HepG2 (cell line): Measurements from ENCODE around the gene FNDC3B. TPM values are rescaled to one million over a fixed set of nuclear protein-coding genes. Genes with fewer than 3 reads are reported as not detected.

Source experiments
- ATF1 ChIP-seq: IDR thresholded peaks from 2 replicates; pipeline ENCODE4 v1.6.1; 2016; ENCODE audit warnings: mild to moderate bottlenecking, control low read depth
- GFI1 ChIP-seq: sonication (generic); formaldehyde crosslinking; IDR thresholded peaks from 2 replicates; pipeline ENCODE4 v1.5.0; 2020; ENCODE audit warnings: missing genetic modification reagents, mild to moderate bottlenecking, borderline replicate concordance
- JUNB ChIP-seq: sonication (generic); formaldehyde crosslinking; IDR thresholded peaks from 2 replicates; pipeline ENCODE4 v1.8.0; 2022; ENCODE audit warnings: missing genetic modification reagents, mild to moderate bottlenecking, borderline replicate concordance
- KLF6 ChIP-seq: IDR thresholded peaks from 2 replicates; pipeline ENCODE4 v1.8.0; 2016; ENCODE audit warnings: missing biosample characterization, missing genetic modification reagents
- MAFF ChIP-seq: IDR thresholded peaks from 2 replicates; pipeline ENCODE4 v1.6.1; 2011; ENCODE audit warnings: low read depth, low read length, improper control_type of control experiment
- MED1 ChIP-seq: sonication (generic); formaldehyde crosslinking; IDR thresholded peaks from 2 replicates; pipeline ENCODE4 v1.4.0; 2020; ENCODE audit warnings: missing genetic modification reagents
- NR2F1 ChIP-seq, 2 experiments: fragments of 450-650 bp in 1 of 2; formaldehyde crosslinking in 1 of 2; IDR thresholded peaks; 2 replicates each; pipeline versions ENCODE4 v1.5.0 to v1.6.1; 2016 to 2020; ENCODE audit warnings: mild to moderate bottlenecking in 1 of 2, missing compliant biosample characterization in 1 of 2, missing genetic modification reagents in 1 of 2, moderate library complexity in 1 of 2
- RAD51 ChIP-seq: fragments of 450-650 bp; IDR thresholded peaks from 2 replicates; pipeline ENCODE4 v1.6.1; 2016; ENCODE audit warnings: borderline replicate concordance
- REPIN1 ChIP-seq: sonication (generic); formaldehyde crosslinking; IDR thresholded peaks from 2 replicates; pipeline ENCODE4 v1.8.0; 2022; ENCODE audit warnings: missing genetic modification reagents, low read depth, mild to moderate bottlenecking, borderline replicate concordance
- RFX3 ChIP-seq: IDR thresholded peaks from 2 replicates; pipeline ENCODE4 v1.6.1; 2016; ENCODE audit warnings: missing biosample characterization, missing genetic modification reagents
- SALL1 ChIP-seq: sonication (generic); formaldehyde crosslinking; IDR thresholded peaks from 2 replicates; pipeline ENCODE4 v1.8.0; 2022; ENCODE audit warnings: mild to moderate bottlenecking, missing genetic modification reagents
- TAF1 ChIP-seq: sonication (generic); formaldehyde crosslinking; IDR thresholded peaks from 2 replicates; pipeline ENCODE4 v1.4.0; 2020; ENCODE audit warnings: missing genetic modification reagents
- ZMYM2 ChIP-seq: sonication (generic); formaldehyde crosslinking; IDR thresholded peaks from 2 replicates; pipeline ENCODE4 v1.8.0; 2022; ENCODE audit warnings: mild to moderate bottlenecking, missing genetic modification reagents
- ZNF124 ChIP-seq: sonication (generic); formaldehyde crosslinking; IDR thresholded peaks from 2 replicates; pipeline ENCODE4 v1.4.0; 2020; ENCODE audit warnings: missing genetic modification reagents
- ZNF367 ChIP-seq: sonication (generic); formaldehyde crosslinking; IDR thresholded peaks from 2 replicates; pipeline ENCODE4 v1.4.0; 2020; ENCODE audit warnings: missing genetic modification reagents, borderline replicate concordance
- ZNF530 ChIP-seq: sonication (generic); formaldehyde crosslinking; IDR thresholded peaks from 2 replicates; pipeline ENCODE4 v1.5.0; 2020; ENCODE audit warnings: low read depth, mild to moderate bottlenecking, missing genetic modification reagents
- ZNF839 ChIP-seq: sonication (generic); formaldehyde crosslinking; IDR thresholded peaks from 2 replicates; pipeline ENCODE4 v1.4.0; 2020; ENCODE audit warnings: missing genetic modification reagents, mild to moderate bottlenecking, borderline replicate concordance
- polyA plus RNA-seq, 8 experiments: library from polyadenylated mRNA; depleted of rRNA in 3 of 8; stranded (reverse) in 7 of 8; unstranded in 1 of 8; fragments of >200 nt; fragmentation: Illumina TruSeq in 4 of 8; extraction: Trizol in 4 of 8; gene quantifications; 2 replicates each; pipeline versions ENCODE4 v1.2.1 to v1.2.3, GENCODE V29; 2011 to 2016; ENCODE audit warnings: low read depth in 4 of 8, missing spikeins in 1 of 8, mixed read lengths in 1 of 8; ENCODE audit not compliant: insufficient read depth in 1 of 8
- total RNA-seq, 5 experiments: library from RNA; depleted of rRNA; stranded (reverse); fragments of >200 nt; fragmentation: Illumina TruSeq; extraction: Trizol; gene quantifications; 2 replicates each; pipeline ENCODE4 v1.2.3, GENCODE V29; 2016; ENCODE audit warnings: low read depth in 1 of 5
- TF ChIP-seq, protein P1 (sequence below): sonication (generic); formaldehyde crosslinking; IDR thresholded peaks from 2 replicates; pipeline ENCODE4 v1.8.0; 2022; ENCODE audit warnings: low read depth, missing genetic modification reagents
- TF ChIP-seq, protein P2 (sequence below): sonication (generic); formaldehyde crosslinking; conservative IDR thresholded peaks from 2 replicates; pipeline ENCODE4 v1.4.0; 2020; ENCODE audit warnings: mild to moderate bottlenecking, missing genetic modification reagents, moderate library complexity
- TF ChIP-seq, protein P3 (sequence below): sonication (generic); formaldehyde crosslinking; IDR thresholded peaks from 2 replicates; pipeline ENCODE4 v1.5.0; 2020; ENCODE audit warnings: missing genetic modification reagents
- TF ChIP-seq, protein P4 (sequence below): sonication (generic); formaldehyde crosslinking; IDR thresholded peaks from 2 replicates; pipeline ENCODE4 v1.4.0; 2020; ENCODE audit warnings: mild to moderate bottlenecking, missing genetic modification reagents
- TF ChIP-seq, protein P5 (sequence below): sonication (generic); IDR thresholded peaks from 2 replicates; pipeline ENCODE4 v1.6.1; 2016; ENCODE audit warnings: low read depth, borderline replicate concordance
- TF ChIP-seq, protein P6 (sequence below): sonication (generic); formaldehyde crosslinking; IDR thresholded peaks from 2 replicates; pipeline ENCODE4 v1.4.0; 2020; ENCODE audit warnings: missing genetic modification reagents, mild to moderate bottlenecking, borderline replicate concordance

The FNDC3B gene
- total and polyA plus RNA-seq, 2 of the 13 experiments (the other 11 are each of a cell fraction or from before 2014, with no cell fraction given) = 74.8 to 103 TPM

DNA sequence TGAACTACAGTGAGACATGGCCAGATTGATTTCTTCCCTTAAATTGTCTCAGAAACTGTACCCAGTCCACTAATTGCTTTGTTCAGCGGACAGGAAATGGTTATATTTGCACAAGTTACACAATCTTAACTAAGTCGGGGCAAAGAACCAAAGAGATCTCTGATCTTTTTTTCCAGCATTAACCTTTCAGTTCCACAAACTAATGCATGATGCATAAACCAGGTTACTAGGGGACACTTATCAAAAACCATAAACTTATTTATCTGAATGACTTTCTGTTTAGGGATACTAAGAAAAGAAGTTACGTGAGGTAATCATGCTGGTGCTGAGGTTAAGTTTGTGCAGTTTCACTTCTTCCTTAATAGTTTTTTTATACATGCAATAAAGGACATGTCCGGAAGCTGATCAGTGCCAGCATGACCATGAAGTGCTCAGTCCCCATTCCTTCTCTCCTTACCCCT lies 22.4 kb downstream of the FNDC3B start (continued):
- TF ChIP-seq, protein P1, sequence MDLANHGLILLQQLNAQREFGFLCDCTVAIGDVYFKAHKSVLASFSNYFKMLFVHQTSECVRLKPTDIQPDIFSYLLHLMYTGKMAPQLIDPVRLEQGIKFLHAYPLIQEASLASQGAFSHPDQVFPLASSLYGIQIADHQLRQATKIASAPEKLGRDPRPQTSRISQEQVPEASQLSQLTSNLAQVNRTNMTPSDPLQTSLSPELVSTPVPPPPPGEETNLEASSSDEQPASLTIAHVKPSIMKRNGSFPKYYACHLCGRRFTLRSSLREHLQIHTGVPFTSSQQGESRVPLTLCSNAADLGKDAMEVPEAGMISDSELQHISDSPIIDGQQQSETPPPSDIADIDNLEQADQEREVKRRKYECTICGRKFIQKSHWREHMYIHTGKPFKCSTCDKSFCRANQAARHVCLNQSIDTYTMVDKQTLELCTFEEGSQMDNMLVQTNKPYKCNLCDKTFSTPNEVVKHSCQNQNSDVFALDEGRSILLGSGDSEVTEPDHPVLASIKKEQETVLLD (CRISPR knock-in tag) = no peak
- TF ChIP-seq KLF6 (CRISPR knock-in tag) = no peak
- no peak for TF ChIP-seq RAD51
- TF ChIP-seq REPIN1 = peak; percentile 40; the same call in 1 of the 2 replicates
- peak; percentile 89 for TF ChIP-seq GFI1
- TF ChIP-seq, protein P2, sequence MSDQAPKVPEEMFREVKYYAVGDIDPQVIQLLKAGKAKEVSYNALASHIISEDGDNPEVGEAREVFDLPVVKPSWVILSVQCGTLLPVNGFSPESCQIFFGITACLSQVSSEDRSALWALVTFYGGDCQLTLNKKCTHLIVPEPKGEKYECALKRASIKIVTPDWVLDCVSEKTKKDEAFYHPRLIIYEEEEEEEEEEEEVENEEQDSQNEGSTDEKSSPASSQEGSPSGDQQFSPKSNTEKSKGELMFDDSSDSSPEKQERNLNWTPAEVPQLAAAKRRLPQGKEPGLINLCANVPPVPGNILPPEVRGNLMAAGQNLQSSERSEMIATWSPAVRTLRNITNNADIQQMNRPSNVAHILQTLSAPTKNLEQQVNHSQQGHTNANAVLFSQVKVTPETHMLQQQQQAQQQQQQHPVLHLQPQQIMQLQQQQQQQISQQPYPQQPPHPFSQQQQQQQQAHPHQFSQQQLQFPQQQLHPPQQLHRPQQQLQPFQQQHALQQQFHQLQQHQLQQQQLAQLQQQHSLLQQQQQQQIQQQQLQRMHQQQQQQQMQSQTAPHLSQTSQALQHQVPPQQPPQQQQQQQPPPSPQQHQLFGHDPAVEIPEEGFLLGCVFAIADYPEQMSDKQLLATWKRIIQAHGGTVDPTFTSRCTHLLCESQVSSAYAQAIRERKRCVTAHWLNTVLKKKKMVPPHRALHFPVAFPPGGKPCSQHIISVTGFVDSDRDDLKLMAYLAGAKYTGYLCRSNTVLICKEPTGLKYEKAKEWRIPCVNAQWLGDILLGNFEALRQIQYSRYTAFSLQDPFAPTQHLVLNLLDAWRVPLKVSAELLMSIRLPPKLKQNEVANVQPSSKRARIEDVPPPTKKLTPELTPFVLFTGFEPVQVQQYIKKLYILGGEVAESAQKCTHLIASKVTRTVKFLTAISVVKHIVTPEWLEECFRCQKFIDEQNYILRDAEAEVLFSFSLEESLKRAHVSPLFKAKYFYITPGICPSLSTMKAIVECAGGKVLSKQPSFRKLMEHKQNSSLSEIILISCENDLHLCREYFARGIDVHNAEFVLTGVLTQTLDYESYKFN (CRISPR knock-in tag) = peak; percentile 94
- no peak for TF ChIP-seq ZMYM2 (CRISPR knock-in tag)
- TF ChIP-seq NR2F1 (CRISPR knock-in tag; IDR thresholded peaks at IDR 0.05) = no peak
- peak; percentile 97 for TF ChIP-seq MED1 (CRISPR knock-in tag)
- no peak for TF ChIP-seq RFX3 (CRISPR knock-in tag)
- TF ChIP-seq ZNF367 (CRISPR knock-in tag) = no peak
- TF ChIP-seq SALL1 = no peak; the same call in 1 of the 2 replicates
- TF ChIP-seq, protein P3, sequence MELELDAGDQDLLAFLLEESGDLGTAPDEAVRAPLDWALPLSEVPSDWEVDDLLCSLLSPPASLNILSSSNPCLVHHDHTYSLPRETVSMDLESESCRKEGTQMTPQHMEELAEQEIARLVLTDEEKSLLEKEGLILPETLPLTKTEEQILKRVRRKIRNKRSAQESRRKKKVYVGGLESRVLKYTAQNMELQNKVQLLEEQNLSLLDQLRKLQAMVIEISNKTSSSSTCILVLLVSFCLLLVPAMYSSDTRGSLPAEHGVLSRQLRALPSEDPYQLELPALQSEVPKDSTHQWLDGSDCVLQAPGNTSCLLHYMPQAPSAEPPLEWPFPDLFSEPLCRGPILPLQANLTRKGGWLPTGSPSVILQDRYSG (CRISPR knock-in tag) = no peak
- TF ChIP-seq ZNF839 (CRISPR knock-in tag) = no peak
- TF ChIP-seq TAF1 (CRISPR knock-in tag) = no peak
- no peak for TF ChIP-seq ZNF530 (CRISPR knock-in tag)
- TF ChIP-seq ZNF124 (CRISPR knock-in tag) = peak; percentile 51
- TF ChIP-seq JUNB (CRISPR knock-in tag) = no peak
- TF ChIP-seq, protein P4, sequence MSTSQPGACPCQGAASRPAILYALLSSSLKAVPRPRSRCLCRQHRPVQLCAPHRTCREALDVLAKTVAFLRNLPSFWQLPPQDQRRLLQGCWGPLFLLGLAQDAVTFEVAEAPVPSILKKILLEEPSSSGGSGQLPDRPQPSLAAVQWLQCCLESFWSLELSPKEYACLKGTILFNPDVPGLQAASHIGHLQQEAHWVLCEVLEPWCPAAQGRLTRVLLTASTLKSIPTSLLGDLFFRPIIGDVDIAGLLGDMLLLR = no peak
- TF ChIP-seq, protein P5, sequence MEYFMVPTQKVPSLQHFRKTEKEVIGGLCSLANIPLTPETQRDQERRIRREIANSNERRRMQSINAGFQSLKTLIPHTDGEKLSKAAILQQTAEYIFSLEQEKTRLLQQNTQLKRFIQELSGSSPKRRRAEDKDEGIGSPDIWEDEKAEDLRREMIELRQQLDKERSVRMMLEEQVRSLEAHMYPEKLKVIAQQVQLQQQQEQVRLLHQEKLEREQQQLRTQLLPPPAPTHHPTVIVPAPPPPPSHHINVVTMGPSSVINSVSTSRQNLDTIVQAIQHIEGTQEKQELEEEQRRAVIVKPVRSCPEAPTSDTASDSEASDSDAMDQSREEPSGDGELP = no peak
- no peak for TF ChIP-seq MAFF
- TF ChIP-seq, protein P6, sequence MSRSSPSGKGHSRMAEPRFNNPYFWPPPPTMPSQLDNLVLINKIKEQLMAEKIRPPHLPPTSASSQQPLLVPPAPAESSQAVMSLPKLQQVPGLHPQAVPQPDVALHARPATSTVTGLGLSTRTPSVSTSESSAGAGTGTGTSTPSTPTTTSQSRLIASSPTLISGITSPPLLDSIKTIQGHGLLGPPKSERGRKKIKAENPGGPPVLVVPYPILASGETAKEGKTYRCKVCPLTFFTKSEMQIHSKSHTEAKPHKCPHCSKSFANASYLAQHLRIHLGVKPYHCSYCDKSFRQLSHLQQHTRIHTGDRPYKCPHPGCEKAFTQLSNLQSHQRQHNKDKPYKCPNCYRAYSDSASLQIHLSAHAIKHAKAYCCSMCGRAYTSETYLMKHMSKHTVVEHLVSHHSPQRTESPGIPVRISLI (CRISPR knock-in tag) = peak; percentile 81; the same call in 1 of the 2 replicates
- TF ChIP-seq ATF1 (CRISPR knock-in tag) = peak; percentile 45; the same call in 1 of the 2 replicates
